H9 (cell line): Measurements from ENCODE around the gene HNRNPD. TPM values are rescaled to one million over a fixed set of nuclear protein-coding genes. Genes with fewer than 3 reads are reported as not detected.
"Not testable (repeated sequence)": the region's sequence is repeated elsewhere in the genome, so short reads cannot be mapped to it uniquely, and the experiment has no call there.

Experiments
- DNase-seq: peaks from one replicate; pipeline ENCODE4 v3.0.0-alpha.2; 2017
- H2AFZ ChIP-seq: one replicate; pipeline ENCODE4 v1.6.1; 2013; ENCODE audit warnings: mild to moderate bottlenecking, low read length, control low read depth, moderate library complexity
- H2AK5ac ChIP-seq: 2 replicates; pipeline ENCODE4 v1.6.1; 2013; ENCODE audit warnings: low read length, control low read depth, mixed read lengths; ENCODE audit not compliant: insufficient read length
- H2BK120ac ChIP-seq: one replicate; pipeline ENCODE4 v1.6.1; 2013; ENCODE audit warnings: low read depth, mild to moderate bottlenecking, low read length, control low read depth, inconsistent platforms; ENCODE audit not compliant: poor library complexity, severe bottlenecking
- H2BK12ac ChIP-seq: 2 replicates; pipeline ENCODE4 v1.6.1; 2013; ENCODE audit warnings: low read length, control low read depth, mixed read lengths, low read depth; ENCODE audit not compliant: insufficient read length
- H2BK15ac ChIP-seq: 2 replicates; pipeline ENCODE4 v1.6.1; 2013; ENCODE audit warnings: low read depth, low read length, control low read depth
- H2BK20ac ChIP-seq: one replicate; pipeline ENCODE4 v1.6.1; 2013; ENCODE audit warnings: low read depth, mild to moderate bottlenecking, low read length, control low read depth, inconsistent platforms; ENCODE audit not compliant: poor library complexity, severe bottlenecking
- H2BK5ac ChIP-seq: 2 replicates; pipeline ENCODE4 v1.6.1; 2013; ENCODE audit warnings: low read length, control low read depth, mixed read lengths; ENCODE audit not compliant: insufficient read length
- H3K14ac ChIP-seq: 2 replicates; pipeline ENCODE4 v1.6.1; 2013; ENCODE audit warnings: low read length, control low read depth; ENCODE audit not compliant: insufficient read depth
- H3K18ac ChIP-seq: 2 replicates; pipeline ENCODE4 v1.6.1; 2013; ENCODE audit warnings: low read depth, mild to moderate bottlenecking, mixed read lengths, low read length, control low read depth; ENCODE audit not compliant: insufficient read length
- H3K23ac ChIP-seq: 2 replicates; pipeline ENCODE4 v1.6.1; 2013; ENCODE audit warnings: low read length, control low read depth, mixed read lengths, low read depth; ENCODE audit not compliant: insufficient read length
- H3K23me2 ChIP-seq: 2 replicates; pipeline ENCODE4 v1.6.1; 2013; ENCODE audit warnings: low read depth, mild to moderate bottlenecking, mixed read lengths, low read length, control low read depth; ENCODE audit not compliant: insufficient read length, poor library complexity, severe bottlenecking
- H3K27ac ChIP-seq: 2 replicates; pipeline ENCODE4 v1.5.1; 2013; ENCODE audit warnings: low read length, control low read depth, mixed read lengths, low read depth; ENCODE audit not compliant: insufficient read length
- H3K27me3 ChIP-seq: 2 replicates; pipeline ENCODE4 v1.6.1; 2013; ENCODE audit warnings: low read length, control low read depth, inconsistent platforms; ENCODE audit not compliant: insufficient read depth
- H3K4ac ChIP-seq: 2 replicates; pipeline ENCODE4 v1.6.1; 2013; ENCODE audit warnings: low read depth, mild to moderate bottlenecking, control low read depth, inconsistent platforms, low read length, moderate library complexity
- H3K4me1 ChIP-seq: 2 replicates; pipeline ENCODE4 v1.6.1; 2013; ENCODE audit warnings: low read length, control low read depth, inconsistent platforms; ENCODE audit not compliant: insufficient read depth
- H3K4me2 ChIP-seq: 2 replicates; pipeline ENCODE4 v1.6.1; 2013; ENCODE audit warnings: low read length, control low read depth, mixed read lengths; ENCODE audit not compliant: insufficient read length, insufficient read depth
- H3K56ac ChIP-seq: 2 replicates; pipeline ENCODE4 v1.6.1; 2013; ENCODE audit warnings: low read depth, mild to moderate bottlenecking, mixed read lengths, low read length, control low read depth; ENCODE audit not compliant: insufficient read length
- H3K79me1 ChIP-seq: 2 replicates; pipeline ENCODE4 v1.6.1; 2013; ENCODE audit warnings: low read depth, mild to moderate bottlenecking, moderate library complexity, low read length, control low read depth, inconsistent platforms; ENCODE audit not compliant: insufficient read depth, poor library complexity, severe bottlenecking
- H3K79me2 ChIP-seq: 2 replicates; pipeline ENCODE4 v1.6.1; 2013; ENCODE audit warnings: low read length, control low read depth, inconsistent platforms; ENCODE audit not compliant: insufficient read depth
- H3K9ac ChIP-seq: 2 replicates; pipeline ENCODE4 v1.6.1; 2013; ENCODE audit warnings: low read length, control low read depth, mixed read lengths; ENCODE audit not compliant: insufficient read length; ENCODE audit errors: extremely low read depth
- H3K9me3 ChIP-seq: one replicate; pipeline ENCODE4 v1.6.1; 2013; ENCODE audit warnings: low read depth, low read length, inconsistent platforms; ENCODE audit not compliant: control insufficient read depth
- H3T11ph ChIP-seq: one replicate; pipeline ENCODE4 v1.6.1; 2013; ENCODE audit warnings: mild to moderate bottlenecking, low read length, control low read depth, inconsistent platforms
- H4K20me1 ChIP-seq: one replicate; pipeline ENCODE4 v1.6.1; 2013; ENCODE audit not compliant: control insufficient read depth, insufficient read length, insufficient read depth
- H4K5ac ChIP-seq: 2 replicates; pipeline ENCODE4 v1.6.1; 2013; ENCODE audit warnings: low read depth, mild to moderate bottlenecking, mixed read lengths, low read length, control low read depth; ENCODE audit not compliant: insufficient read length
- H4K8ac ChIP-seq: replicated peaks from 2 replicates; pipeline ENCODE4 v1.6.1; 2013; ENCODE audit warnings: low read length, control low read depth, mixed read lengths, low read depth; ENCODE audit not compliant: insufficient read length
- H4K91ac ChIP-seq: 2 replicates; pipeline ENCODE4 v1.6.1; 2013; ENCODE audit warnings: low read depth, mild to moderate bottlenecking, moderate library complexity, mixed read lengths, low read length, control low read depth; ENCODE audit not compliant: insufficient read length
- H3K27ac Mint-ChIP-seq, 3 experiments: 2 replicates in 2 of 3; 3 replicates in 1 of 3; pipeline ENCODE4 v1.8.0; 2020 to 2021; ENCODE audit warnings: mixed read lengths in 3 of 3, mild to moderate bottlenecking in 1 of 3, moderate library complexity in 1 of 3
- H3K27me3 Mint-ChIP-seq: 2 replicates; pipeline ENCODE4 v1.8.0; 2021; ENCODE audit warnings: low read depth, mild to moderate bottlenecking, moderate library complexity, mixed read lengths
- H3K36me3 Mint-ChIP-seq, 3 experiments: 2 replicates in 2 of 3; 3 replicates in 1 of 3; pipeline ENCODE4 v1.8.0; 2020 to 2021; ENCODE audit warnings: low read depth in 3 of 3, mixed read lengths in 3 of 3; ENCODE audit not compliant: insufficient read depth in 1 of 3
- H3K4me1 Mint-ChIP-seq, 2 experiments: 2 replicates each; pipeline ENCODE4 v1.8.0; 2020; ENCODE audit warnings: mixed read lengths in 2 of 2
- H3K4me3 Mint-ChIP-seq, 2 experiments: 2 replicates in 1 of 2; 3 replicates in 1 of 2; pipeline ENCODE4 v1.8.0; 2020 to 2021; ENCODE audit warnings: mild to moderate bottlenecking in 2 of 2, mixed read lengths in 2 of 2, moderate library complexity in 1 of 2
- H3K9me3 Mint-ChIP-seq, 2 experiments: 2 replicates in 1 of 2; 3 replicates in 1 of 2; pipeline ENCODE4 v1.8.0; 2020; ENCODE audit warnings: mild to moderate bottlenecking in 2 of 2, mixed read lengths in 2 of 2, moderate library complexity in 1 of 2
- WGBS: extraction: QIAGEN DNeasy Blood & Tissue Kit; methylation state at CpG from one replicate; pipeline ENCODE4 v1.1.7; 2013; ENCODE audit warnings: missing lambda C conversion rate, low lambda C conversion rate, mixed read lengths; ENCODE audit not compliant: insufficient read length; ENCODE audit errors: extremely low coverage; 5-methylcytosine and 5-hydroxymethylcytosine counted together
- total RNA-seq: library from RNA; stranded (reverse); gene quantifications from 2 replicates; pipeline ENCODE4 v1.2.1, GENCODE V29; 2021
- TF ChIP-seq, protein P1 (sequence below): fragments of 200-600 bp; sonication (generic); conservative IDR thresholded peaks from 3 replicates; pipeline ENCODE4 v1.8.0; 2021; ENCODE audit warnings: antibody characterized with exemption, mild to moderate bottlenecking

Gene HNRNPD
- total RNA-seq, 1 experiment from 2014 or later: 611 TPM

DNA sequence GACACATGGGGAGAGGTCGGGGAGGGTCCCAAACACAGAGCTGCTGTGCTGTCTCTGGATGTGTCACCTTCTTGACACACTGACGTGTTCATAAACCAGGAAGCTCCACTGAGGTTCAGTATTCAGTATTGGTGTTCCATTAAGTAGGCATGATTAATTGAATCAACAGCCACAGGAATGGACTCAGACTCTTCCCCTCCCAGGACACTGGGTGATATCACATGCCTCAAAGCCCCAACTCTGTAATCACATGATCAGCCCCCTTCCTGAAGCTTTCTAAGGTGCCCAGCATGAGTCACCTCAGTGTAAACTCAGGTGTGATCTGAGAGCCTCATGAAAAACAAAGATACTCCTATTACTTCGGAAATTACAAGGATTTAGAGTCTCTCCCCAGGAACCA, 21.1 kb upstream of the HNRNPD start:
- Mint-ChIP-seq H3K36me3 (no peaks in the 10 kb centered on the region), H3K27ac (no peak overlapping the region), H3K9me3 (no peaks in the 10 kb centered on the region; a peak in 1 of 5 replicates), H3K4me1 (peaks cover 6% of the 10 kb centered on the region in 2 experiments; a peak in 3 of 4 replicates), H3K27me3 (no peaks in the 10 kb centered on the region), H3K4me3 (no peak overlapping the region)
- H2BK15ac ChIP-seq: no peak overlapping the region
- H2BK120ac ChIP-seq: no peak overlapping the region
- no peaks in the 10 kb centered on the region for H3K23me2 ChIP-seq
- no CpG with 5 or more reads among the region's 3 CpGs for WGBS
- no peak overlapping the region for H2AK5ac ChIP-seq
- no peaks in the 10 kb centered on the region for H3K9me3 ChIP-seq
- no peak for DNase-seq
- H3T11ph ChIP-seq: no peak overlapping the region
- no peak overlapping the region for H3K14ac ChIP-seq
- H2BK5ac ChIP-seq: no peak overlapping the region
- no peak overlapping the region for H2BK12ac ChIP-seq
- no peak overlapping the region for H3K18ac ChIP-seq
- H2BK20ac ChIP-seq: no peak overlapping the region
- H4K91ac ChIP-seq: no peak overlapping the region
- H3K27me3 ChIP-seq: no peaks in the 10 kb centered on the region
- TF ChIP-seq, protein P1, sequence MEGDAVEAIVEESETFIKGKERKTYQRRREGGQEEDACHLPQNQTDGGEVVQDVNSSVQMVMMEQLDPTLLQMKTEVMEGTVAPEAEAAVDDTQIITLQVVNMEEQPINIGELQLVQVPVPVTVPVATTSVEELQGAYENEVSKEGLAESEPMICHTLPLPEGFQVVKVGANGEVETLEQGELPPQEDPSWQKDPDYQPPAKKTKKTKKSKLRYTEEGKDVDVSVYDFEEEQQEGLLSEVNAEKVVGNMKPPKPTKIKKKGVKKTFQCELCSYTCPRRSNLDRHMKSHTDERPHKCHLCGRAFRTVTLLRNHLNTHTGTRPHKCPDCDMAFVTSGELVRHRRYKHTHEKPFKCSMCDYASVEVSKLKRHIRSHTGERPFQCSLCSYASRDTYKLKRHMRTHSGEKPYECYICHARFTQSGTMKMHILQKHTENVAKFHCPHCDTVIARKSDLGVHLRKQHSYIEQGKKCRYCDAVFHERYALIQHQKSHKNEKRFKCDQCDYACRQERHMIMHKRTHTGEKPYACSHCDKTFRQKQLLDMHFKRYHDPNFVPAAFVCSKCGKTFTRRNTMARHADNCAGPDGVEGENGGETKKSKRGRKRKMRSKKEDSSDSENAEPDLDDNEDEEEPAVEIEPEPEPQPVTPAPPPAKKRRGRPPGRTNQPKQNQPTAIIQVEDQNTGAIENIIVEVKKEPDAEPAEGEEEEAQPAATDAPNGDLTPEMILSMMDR: no peak
- H3K4ac ChIP-seq: no peak overlapping the region
- no peak overlapping the region for H3K4me2 ChIP-seq
- no peak overlapping the region for H3K56ac ChIP-seq
- H3K9ac ChIP-seq: no peak overlapping the region
- H3K79me1 ChIP-seq: no peaks in the 10 kb centered on the region
- H2AFZ ChIP-seq: no peak overlapping the region
- no peak overlapping the region for H3K27ac ChIP-seq
- H3K4me1 ChIP-seq: no peaks in the 10 kb centered on the region
- H3K79me2 ChIP-seq: no peaks in the 10 kb centered on the region
- H4K20me1 ChIP-seq: no peaks in the 10 kb centered on the region
- H4K8ac ChIP-seq: no peak overlapping the region
- no peak overlapping the region for H4K5ac ChIP-seq
- H3K23ac ChIP-seq: no peak overlapping the region

DNA sequence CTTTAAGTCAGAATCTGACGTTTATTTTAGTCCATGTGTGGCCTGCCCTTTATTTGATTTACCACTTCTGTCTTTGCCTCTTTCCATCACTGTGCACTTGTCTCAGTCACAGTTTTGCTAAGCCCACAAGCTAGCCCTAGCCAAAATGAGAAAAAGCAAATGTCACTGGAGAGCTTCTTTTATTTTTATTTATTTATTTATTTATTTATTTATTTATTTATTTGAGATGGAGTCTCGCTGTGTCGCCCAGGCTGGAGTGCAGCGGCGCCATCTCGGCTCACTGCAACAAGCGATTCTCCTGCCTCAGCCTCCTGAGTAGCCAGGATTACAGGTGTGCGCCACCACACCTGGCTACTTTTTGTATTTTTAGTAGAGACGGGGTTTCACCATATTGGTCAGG, 16.3 kb upstream of the HNRNPD start:
- not testable (repeated sequence) for H3K27ac Mint-ChIP-seq, H3K79me2 ChIP-seq, H4K5ac ChIP-seq, H3K27ac ChIP-seq, H4K8ac ChIP-seq, H3K9me3 ChIP-seq, H3K4me1 ChIP-seq, H3K79me1 ChIP-seq, H2BK12ac ChIP-seq, H3K18ac ChIP-seq, H3K4ac ChIP-seq, H2BK5ac ChIP-seq, H2BK20ac ChIP-seq, H3K23me2 ChIP-seq, H3K23ac ChIP-seq, H4K20me1 ChIP-seq, H3K14ac ChIP-seq, DNase-seq, H3K4me3 Mint-ChIP-seq, H3K4me2 ChIP-seq, H3K56ac ChIP-seq, H3K27me3 Mint-ChIP-seq, H3K27me3 ChIP-seq, H3K9ac ChIP-seq, H2AK5ac ChIP-seq, H2AFZ ChIP-seq, H4K91ac ChIP-seq, H2BK15ac ChIP-seq, H3T11ph ChIP-seq, H2BK120ac ChIP-seq
- peaks cover 16 to 17% of the 10 kb centered on the region in 2 experiments for H3K9me3 Mint-ChIP-seq
- peaks cover 10 to 11% of the 10 kb centered on the region in 2 experiments for H3K4me1 Mint-ChIP-seq
- H3K36me3 Mint-ChIP-seq: peaks cover 4 to 14% (median 10%) of the 10 kb centered on the region in 3 experiments; a peak in 4 of 7 replicates
- WGBS: no CpG with 5 or more reads among the region's 9 CpGs
